ENCODE results near the gene YJU2.

DNA sequence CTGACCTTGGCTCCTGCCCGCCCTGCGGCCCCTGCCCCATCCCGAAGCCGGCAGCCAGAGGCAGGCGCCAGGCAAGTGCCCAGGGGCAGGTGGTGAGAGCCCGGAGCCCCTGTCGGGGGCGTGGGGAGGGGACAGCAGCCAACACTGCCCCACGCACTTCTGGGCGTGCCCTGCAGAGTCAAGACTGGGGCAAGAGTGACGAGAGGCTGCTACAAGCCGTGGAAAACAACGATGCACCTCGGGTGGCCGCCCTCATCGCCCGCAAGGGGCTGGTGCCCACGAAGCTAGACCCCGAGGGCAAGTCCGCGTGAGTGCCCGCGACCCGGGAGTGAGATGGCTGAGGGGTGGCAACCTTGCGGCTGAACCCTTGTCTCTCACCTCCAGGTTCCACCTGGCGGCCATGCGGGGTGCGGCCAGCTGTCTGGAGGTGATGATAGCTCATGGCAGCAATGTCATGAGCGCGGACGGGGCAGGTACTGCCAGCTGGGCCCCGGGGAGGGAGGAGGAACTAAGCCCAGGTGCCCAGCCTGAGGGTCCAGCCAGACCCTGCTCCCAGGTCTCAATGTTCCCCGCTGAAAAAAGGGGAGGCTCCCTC, 47.1 kb upstream of the YJU2 start:
- TF ChIP-seq POLR2A (IDR thresholded peaks at IDR 0.05) (no peak), EP300 (IDR thresholded peaks at IDR 0.05) (no peak)
- TF ChIP-seq, protein P1, sequence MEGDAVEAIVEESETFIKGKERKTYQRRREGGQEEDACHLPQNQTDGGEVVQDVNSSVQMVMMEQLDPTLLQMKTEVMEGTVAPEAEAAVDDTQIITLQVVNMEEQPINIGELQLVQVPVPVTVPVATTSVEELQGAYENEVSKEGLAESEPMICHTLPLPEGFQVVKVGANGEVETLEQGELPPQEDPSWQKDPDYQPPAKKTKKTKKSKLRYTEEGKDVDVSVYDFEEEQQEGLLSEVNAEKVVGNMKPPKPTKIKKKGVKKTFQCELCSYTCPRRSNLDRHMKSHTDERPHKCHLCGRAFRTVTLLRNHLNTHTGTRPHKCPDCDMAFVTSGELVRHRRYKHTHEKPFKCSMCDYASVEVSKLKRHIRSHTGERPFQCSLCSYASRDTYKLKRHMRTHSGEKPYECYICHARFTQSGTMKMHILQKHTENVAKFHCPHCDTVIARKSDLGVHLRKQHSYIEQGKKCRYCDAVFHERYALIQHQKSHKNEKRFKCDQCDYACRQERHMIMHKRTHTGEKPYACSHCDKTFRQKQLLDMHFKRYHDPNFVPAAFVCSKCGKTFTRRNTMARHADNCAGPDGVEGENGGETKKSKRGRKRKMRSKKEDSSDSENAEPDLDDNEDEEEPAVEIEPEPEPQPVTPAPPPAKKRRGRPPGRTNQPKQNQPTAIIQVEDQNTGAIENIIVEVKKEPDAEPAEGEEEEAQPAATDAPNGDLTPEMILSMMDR (IDR thresholded peaks at IDR 0.05): no peak
